GM12801 (cell line): ENCODE data around the gene SHISAL2B.

Source experiments
- TF ChIP-seq, protein P1 (sequence below): IDR thresholded peaks from one replicate; pipeline ENCODE4 v1.5.1; 2011; ENCODE audit warnings: control low read depth; ENCODE audit not compliant: insufficient read length; ENCODE audit errors: extremely low read depth

The SHISAL2B gene

GRCh38 chr5:64682608-64683007 lies 7.7 kb upstream of the SHISAL2B start:
- TF ChIP-seq, protein P1, sequence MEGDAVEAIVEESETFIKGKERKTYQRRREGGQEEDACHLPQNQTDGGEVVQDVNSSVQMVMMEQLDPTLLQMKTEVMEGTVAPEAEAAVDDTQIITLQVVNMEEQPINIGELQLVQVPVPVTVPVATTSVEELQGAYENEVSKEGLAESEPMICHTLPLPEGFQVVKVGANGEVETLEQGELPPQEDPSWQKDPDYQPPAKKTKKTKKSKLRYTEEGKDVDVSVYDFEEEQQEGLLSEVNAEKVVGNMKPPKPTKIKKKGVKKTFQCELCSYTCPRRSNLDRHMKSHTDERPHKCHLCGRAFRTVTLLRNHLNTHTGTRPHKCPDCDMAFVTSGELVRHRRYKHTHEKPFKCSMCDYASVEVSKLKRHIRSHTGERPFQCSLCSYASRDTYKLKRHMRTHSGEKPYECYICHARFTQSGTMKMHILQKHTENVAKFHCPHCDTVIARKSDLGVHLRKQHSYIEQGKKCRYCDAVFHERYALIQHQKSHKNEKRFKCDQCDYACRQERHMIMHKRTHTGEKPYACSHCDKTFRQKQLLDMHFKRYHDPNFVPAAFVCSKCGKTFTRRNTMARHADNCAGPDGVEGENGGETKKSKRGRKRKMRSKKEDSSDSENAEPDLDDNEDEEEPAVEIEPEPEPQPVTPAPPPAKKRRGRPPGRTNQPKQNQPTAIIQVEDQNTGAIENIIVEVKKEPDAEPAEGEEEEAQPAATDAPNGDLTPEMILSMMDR, result no peak

- TF ChIP-seq, protein P1, result no peak
These were observed 4.4 kb upstream of the SHISAL2B start for GRCh38 chr5:64685866-64686265.

- TF ChIP-seq, protein P1, result no peak
These were observed 1.9 kb upstream of the SHISAL2B start for GRCh38 chr5:64688391-64688790.

DNA sequence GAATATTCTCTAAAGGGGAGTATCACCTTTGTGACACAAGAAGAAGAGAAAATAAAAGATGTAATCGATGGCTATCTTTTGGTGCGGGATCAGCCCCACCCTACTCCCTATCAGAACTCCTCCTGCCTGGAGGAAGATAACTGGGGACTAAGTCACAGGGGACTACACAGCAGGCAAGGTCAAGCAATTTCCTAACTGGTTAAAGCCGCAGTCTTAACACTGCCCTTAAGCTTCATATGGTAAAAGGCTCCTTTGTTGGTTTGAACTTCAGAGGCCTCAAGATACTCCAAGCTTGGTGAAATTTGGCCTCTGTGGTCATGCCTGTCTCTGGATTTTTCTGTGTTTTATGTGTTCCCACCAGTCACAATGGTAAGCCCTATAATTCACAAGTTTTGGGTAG lies 1.3 kb upstream of the SHISAL2B start:
- TF ChIP-seq, protein P1, result no peak

DNA sequence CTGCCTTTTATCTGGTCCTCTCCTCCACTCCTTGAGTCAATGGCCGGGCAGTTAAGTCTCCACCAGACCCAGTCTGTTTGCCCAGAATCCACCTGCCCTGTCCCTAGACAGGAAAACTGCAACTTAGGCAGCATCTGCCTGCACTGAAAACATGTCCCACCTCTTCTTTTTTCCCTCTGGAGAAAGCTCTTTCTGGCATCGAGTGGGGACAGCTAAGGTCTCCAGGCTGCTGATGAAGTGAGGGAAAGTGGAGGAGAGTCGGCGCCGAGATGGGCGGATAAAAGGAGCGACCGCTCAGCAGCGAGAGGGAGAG lies 243 bp upstream of the SHISAL2B start:
- TF ChIP-seq, protein P1, result no peak

GRCh38 chr5:64691291-64691690 lies 988 bp downstream of the SHISAL2B start:
- TF ChIP-seq, protein P1, result no peak

- TF ChIP-seq, protein P1, result no peak
These were observed 3.3 kb downstream of the SHISAL2B start for GRCh38 chr5:64693636-64694035.

- TF ChIP-seq, protein P1, result no peak
These were observed 10.5 kb downstream of the SHISAL2B start for GRCh38 chr5:64700765-64701164.
